Activated T-cell treated with anti-CD3 and anti-CD28 coated beads for 24 hours (primary cell): ENCODE results near the gene XNDC1N.
A peak's percentile ranks its signal among the peaks of the same experiment; 100 is the strongest.

ENCODE experiments used
- DNase-seq: peaks from one replicate; pipeline ENCODE4 v3.0.0-alpha.2; 2020; ENCODE audit warnings: low read depth

Gene XNDC1N, protein sequence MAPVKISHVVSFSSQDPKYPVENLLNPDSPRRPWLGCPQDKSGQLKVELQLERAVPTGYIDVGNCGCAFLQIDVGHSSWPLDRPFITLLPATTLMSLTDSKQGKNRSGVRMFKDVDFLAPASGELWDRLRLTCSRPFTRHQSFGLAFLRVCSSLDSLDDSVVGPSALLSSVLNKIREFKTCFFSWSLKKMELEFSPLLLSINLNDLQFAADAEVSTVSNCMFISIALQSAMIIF

DNA sequence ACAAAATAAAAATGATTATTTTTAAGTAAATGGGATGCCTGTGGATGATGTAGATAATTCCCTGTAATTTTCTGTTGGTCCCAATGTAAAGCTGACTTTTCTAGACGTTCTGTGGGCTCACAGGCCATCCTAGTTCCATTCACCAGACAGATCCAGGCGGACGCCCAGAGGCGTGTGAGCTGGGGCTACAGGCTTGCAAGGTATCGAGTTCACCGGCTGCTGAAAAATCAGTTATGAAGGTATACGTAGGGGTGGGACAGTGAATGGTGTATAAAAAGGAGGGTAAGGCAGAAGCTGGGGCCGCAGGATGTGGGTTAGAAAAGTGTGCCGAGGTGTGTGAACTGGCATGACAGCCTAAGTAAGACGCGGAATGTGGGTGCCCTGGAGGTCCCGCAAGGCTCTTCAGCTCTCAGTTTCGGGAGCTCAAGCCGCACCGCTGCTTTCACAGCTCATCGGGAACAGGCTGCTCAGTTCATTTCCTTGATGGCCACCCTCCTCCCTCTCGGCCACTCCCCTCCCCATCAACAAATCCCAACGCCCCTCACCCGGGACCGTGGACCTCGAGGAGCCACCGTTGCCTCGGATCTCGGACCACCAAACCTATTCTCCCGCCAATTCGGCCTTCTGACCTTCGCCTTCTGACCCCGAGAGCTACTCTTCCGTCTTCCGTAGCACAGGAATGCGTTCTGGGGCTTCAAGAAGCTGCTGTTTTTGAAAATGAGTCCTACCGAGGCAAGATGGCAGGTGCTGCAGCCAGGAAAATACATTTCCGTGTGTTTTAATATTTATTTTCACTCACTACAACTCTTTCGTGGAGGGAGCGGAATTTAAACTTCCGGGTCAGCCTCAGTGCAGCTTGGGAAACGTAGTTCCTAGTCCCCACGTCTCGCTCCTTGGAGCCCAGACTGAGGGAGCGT lies at the start of gene XNDC1N:
Gene XNDC1N (minus strand): TSS at position 775 of the 917 bp plus-strand sequence. CDS start 5,241 bp downstream, outside the sequence.
- peak; percentile 52 for DNase-seq

DNA sequence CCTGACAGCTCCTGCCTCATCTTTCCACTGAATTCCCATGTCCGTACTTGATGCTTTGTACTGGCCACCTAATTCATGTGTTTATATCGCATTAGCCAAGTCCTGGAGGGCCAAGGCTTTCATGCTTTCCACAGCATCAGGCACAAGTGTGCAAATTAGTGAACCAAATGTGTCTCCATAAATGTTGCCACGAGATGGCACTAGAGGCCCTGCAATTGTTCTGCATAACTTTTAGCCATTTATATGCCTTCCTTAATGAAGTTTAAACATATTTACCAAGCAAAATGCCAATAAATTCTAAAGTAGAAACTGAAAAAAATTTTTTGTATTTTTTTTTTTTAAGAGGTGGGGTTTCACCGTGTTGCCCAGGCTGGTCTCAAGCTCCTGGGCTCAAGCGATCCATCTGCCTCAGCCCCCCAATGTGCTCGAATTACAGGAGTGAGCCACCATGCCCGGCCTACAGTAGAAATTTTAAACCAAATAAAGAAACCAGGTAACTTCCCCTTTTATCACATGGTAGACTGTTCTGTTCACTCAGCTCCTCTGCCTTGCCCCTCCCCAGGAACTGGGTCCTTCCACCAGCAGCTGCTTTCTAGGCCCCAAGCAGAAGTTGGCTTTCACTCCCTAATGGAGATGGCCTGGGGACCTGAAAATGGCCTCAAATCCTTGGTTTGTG lies 49.5 kb upstream of the XNDC1N start:
- DNase-seq: peak; percentile 40

DNA sequence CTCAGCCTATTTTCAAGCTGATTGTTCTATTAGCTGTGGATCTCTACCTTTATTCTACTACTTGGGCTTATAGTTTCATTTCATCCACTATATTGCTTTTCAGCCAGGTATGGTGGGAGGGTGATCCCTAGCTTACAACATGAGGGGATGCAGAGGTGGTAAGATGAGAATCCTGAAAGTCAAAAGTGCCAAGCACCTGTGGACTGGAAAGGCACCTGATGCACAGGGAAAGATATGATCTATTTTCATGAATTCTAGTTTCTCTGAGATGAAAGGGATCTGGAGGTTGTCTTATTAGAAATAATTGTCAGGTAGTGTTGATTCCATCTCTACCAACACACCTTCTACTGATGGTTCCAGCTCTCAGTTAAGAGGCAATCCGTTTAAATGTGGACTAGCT lies 48.7 kb upstream of the XNDC1N start:
- no peak for DNase-seq

DNA sequence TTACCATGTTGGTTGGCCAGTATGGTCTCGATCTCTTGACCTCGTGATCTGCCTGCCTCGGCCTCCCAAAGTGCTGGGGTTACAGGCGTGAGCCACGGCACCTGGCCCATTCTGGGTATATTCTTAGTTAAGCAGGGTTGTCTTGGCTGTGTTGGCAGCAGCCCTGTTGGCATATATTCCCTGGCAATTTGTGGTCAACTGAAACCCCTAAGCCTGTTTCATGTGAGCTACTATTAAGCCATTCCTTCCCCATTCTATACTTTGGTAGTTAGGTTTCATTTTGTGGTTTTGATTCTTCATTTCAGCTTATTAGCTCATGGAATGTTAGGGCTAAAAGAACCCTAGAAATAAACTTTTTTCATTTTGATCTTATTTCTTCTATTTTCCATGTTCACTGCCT lies 48.2 kb upstream of the XNDC1N start:
- DNase-seq: no peak

DNA sequence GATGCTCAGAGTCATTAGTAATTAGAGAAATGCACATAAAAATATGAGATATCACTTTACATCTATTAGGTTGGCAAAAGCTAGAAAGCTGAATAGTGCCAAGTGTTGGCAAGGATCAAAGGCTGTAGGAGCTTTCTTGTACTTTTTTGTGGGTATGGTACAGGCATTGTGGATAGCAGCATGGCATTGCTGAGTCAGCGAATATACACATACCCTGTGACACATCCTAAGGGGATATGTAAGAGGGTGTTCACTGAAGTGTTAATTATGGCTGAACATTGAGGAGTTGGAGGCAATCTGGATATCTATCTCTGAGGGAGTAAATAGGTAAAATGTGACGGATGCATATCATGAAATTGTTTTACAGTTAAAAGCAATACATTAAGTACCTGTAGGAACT lies 43.3 kb upstream of the XNDC1N start:
- no peak for DNase-seq

DNA sequence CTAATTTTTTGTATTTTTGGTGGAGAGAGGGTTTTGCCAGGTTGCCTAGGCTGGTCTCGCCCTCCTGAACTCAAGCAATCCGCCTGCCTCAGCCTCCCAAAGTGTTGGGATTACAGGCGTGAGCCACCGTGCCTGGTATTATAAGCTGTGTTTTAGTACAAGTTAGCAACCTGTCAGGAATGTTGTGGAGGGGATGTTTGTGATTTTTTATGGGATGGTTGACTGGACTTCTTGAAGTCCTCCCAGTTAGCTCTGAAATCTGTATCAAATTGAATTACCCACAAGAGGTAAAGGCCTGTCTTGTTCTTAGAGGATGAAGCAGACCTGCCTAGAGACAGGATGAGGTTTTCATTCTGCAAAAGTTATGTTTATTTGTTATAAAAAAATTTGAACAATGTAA lies 36.2 kb upstream of the XNDC1N start:
- no peak for DNase-seq

DNA sequence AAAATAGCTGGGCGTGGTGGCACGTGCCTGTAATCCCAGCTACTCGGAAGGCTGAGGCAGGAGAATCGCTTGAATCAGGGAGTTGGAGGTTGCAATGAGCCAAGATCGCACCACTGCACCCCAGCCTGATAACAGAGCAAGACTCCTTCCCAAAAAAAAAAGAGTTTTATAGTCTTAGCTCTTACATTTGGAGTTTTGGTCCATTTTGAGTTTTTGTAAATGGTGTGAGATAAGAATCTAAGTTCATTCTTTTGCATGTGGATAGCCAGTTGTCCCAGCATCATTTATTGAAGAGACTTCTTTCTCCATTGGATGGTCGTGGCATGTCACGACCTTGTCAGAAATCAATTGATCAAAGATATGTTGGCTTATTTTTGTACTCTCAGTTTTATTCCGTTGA lies 35.1 kb upstream of the XNDC1N start:
- no peak for DNase-seq

DNA sequence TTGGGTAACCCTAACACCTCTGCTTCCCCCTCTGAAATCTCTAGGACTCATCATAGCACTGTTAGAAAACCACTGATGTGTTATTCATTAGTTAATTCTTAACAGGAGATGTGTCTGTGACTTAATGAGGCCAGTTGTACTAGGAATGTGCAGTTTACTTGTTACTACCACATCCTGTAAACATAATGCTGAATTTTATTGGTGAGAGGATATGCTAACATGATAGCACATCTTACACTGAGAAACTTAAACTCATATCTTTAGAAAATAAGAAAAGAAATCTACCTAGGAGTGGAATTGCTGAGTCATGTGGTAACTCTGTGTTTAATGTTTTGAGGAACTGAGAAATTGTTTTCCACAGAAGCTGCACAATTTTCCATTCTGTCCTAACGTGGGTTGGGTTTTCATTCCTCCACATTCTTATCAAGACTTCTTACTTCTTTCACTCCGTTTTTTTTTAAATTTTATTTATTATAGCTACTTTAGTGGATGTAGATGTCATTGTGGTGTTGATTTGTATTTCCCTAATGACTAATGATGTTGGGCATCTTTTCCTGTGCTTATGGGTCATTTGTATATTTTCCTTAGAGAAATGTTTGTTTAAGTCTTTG lies 34.1 kb upstream of the XNDC1N start:
- no peak for DNase-seq

DNA sequence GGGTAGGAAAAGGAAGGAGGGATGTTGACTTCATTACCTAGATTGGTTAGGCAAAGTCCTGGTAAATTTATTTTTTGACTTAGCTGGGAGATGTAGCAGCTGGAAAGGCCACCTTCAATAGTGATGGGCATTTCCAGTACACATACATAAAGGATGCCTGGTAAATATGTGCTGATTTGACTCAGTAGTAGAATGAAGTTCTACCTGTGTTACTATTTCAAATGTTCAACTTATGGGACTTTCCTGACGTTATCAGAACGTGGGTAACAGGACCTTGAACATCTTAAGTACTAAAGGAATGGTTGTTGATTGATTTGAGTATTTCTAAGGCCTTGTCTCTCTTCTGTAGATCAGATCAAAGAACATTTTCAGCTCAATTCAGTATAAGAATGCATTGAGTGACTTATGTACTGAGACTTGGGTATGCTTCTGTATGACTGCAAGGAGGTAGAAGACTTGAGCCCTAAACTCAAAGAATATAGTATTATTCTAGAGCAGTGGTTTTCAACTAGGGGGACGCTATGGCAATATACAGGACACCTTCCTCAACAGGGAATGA lies 27.6 kb upstream of the XNDC1N start:
- DNase-seq: no peak

DNA sequence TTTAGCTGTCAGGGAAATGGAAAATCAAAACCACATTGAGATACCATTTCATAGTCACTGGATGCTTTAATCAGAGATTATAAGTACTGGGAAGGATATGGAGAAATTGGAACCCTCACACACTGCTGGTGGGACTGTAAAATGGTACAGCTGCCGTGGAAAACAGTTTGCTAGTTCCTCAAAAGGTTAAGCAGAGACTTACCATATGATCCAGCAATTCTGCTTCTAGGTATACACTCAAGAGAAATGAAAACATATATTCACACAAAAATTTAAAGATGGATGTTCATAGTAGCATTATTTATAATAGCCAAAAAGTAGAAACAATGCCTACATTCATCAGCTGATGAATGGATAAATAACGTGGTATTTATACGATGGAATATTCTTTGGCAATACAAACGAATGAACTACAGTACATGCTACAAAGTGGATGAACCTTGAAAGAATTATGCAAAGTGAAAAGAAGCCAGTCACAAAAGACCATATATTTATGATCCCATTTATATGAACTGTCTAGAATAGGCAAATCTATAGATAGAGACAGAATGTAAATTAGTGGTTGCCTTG lies 23.4 kb upstream of the XNDC1N start:
- DNase-seq: no peak

DNA sequence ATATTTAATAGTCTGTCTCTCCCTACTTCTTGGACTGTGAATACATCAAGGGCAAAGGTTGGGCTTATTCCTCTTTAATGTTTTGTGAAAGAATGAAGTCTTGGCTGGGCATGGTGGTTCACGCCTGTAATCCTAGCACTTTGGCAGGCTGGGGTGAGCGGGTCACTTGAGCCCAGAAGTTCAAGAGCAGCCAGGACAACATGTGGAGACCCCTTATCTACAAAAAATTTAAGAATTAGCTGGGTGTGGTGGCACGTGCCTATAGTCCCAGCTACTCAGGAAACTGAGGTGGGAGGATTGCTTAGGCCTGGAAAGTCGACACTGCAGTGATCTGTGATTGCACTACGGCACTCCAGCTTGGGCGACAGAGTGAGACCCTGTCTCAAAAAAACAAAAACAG lies 20.6 kb upstream of the XNDC1N start:
- DNase-seq: no peak

DNA sequence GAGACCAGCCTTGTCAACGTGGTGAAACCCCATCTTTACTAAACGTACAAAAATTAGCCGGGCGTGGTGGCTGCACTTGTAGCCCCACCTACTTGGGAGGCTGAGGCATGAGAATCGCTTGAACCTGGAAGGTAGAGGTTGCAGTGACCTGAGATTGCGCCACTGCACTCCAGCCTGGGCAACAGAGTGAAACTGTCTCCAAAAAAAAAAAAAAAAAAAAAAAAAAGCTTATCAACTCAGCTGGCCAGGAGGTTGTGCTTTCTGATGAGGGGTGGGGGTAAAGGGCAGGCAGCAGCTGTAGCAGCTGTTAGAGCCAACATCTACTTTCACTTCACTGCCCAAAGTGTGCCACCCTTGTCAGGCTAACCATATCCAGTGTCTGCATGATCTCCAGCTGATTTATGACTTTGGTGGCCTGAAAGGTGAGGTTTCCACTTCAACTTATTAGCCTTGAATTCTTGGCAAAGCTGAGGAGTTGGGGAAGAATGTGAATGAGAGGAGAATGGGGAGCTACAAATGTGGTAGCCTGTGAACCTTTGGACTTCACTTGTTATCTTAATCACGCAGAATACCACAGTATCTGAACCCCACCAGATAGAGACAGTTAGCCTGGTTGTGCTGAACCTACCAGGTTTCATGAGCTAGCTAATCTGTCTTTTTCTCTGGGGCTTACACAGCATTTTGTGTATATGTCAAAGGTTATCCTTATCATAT lies 20.1 kb upstream of the XNDC1N start:
- no peak for DNase-seq

DNA sequence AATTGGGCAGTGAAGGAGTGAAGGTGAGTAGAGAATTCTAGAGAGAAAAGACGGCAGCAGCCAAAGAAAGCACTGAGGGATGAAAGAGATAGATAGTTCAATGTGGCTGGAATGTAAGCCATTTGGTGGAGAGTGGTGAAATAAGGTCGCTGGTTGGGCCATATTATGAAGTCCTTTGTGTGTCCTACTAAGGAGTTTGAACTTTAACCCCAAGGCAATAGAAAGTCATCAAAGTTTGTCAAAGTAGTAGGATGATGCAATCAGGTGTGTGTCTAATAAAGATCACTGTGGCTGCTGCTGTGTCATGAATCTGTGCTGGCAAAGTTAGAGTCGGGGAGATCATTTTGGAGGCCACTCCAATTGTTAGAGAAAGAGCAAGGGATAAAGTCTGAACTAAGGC lies 19.1 kb upstream of the XNDC1N start:
- no peak for DNase-seq

DNA sequence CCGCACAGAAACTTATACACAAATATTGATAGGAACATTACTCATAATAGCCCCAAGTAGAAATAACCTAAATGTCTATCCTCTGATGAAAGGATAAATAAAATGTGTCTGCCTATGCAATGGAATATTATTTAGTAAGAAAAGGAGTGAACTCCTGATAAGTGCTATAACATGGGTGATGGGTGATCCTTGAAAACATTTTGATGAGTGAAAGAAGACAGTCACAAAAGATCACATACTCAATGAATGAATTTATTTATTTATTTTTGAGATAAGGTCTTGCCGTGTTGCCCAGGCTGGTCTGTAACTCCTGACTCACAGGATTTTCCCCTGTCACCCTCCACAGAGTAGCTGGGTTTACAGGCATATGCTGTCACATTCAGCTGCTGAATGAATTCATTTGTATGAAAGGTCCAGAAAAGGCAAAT lies 17.8 kb upstream of the XNDC1N start:
- no peak for DNase-seq

DNA sequence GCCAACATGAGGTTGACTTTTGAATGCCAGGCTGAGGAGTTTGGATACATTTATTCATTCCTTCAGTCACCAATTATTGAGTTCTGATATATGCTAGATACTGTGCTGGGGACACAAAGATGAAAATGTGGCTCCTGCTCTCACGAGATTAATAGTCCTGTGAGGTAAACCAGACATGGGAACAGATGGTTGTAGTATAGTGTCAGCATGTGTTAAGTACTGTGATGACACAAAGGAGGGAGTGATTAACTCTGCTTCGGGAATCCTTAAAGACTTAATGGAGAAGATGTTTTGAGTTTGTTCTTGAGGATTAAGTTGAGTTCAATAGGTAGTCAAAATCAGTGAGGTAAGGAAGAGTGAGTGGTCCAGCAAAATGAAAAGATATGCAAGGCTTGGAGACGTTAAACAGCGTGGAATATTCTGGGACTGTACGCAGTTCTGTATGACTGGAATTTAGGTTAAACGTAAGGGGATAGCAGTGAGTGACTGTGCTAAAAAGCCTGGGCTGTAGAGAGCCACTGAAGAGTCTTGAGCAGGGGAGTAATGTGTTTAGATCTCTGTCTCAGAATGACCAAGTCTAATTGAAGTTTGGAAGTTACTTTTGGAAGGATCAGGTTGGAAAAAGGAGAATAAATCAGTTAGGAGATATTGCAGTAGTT lies 12.3 kb upstream of the XNDC1N start:
- DNase-seq: no peak

DNA sequence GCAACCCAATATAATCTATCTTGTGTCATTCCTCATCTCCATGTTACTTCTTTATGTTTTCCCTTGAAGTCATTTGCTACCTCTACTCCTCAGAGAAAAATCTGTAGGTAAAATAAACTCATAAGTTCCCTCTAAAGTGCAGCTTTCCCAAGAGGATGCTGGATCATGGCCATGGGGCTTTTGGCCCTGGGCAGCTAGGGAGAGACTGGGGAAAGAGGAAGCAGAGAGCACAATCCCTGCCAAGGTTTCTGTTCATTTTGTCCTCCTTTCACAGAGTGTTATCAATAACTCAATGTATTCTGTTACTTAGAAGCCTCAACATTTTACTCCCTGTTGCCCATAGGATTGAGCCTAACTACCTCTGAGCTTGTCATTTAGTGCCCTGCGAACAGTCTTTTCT lies 9.4 kb upstream of the XNDC1N start:
- no peak for DNase-seq

DNA sequence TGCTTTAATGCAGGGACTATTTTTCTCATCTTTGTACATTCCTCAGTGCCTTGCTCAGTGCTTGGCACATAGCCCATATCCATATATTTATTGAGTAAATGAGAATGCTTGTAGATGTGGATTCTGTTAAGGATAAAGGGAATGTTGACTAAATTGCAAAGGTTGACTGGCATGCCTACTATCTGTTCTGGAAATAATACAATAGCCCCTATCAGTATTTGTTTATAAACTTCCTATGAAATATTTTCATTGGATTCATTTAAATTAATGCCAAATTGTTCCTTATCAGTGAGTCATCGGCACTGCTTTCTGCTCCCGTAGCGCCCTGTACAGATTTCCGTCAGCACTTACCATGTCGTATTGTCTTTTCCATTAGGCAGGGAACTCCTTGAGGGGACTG lies 8.4 kb upstream of the XNDC1N start:
- no peak for DNase-seq

DNA sequence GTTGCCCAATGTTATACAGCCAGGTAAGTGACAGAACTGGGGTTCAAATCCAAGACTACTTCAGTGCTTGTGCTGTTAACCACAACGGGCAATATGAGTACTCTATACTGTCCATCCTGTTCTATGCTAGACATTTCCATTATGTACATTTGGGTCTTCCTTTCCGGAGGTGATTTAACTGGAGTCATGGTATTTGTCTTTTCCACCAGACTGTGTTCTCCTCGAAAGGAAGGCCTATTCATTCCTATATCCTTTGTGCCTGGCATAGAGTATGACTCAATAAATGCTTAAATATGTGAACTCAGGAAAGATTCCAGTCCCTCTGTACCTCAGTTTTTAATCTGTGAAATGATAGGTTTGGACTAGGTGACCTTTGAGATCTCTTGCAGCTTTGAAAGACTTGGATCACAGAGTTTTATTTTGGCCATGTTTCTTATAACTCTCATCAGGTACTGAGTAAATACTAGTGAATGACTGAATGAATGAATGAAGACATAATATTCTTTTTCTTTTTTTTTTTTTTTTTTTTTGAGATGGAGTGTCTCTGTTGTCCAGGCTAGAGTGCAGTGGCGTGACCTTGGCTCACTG lies 7.0 kb upstream of the XNDC1N start:
- DNase-seq: no peak

DNA sequence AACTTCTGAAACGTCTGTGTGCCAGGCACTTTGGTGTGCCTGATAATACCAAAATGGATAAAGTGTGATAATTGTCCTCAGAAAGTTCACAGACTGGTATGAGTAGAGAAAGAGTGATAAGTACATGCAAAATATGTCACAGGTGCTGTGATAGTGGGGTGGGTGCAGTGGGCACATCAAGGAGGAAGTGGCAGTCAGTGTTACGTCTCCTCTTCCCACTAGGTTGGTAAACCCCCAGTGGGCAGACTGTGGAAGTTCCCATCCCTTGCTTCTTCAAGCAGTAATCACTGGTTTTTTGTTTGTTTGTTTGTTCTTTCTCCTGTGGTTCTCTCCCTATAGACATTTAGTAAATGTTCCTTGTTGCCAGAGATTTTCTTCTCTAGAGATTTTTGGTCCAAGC lies 5.8 kb upstream of the XNDC1N start:
- no peak for DNase-seq
